Mesothelial cell of epicardium (in vitro differentiated cells): ENCODE measurements around the gene MGAT4A. TPM values are rescaled to one million over a fixed set of nuclear protein-coding genes. Genes with fewer than 3 reads are reported as not detected.

Experiments used
- DNase-seq, 2 experiments: peaks; one replicate each; pipeline ENCODE4 v3.0.0; 2021; ENCODE audit warnings: low spot score in 2 of 2; ENCODE audit not compliant: unreplicated experiment in 2 of 2
- H3K27ac Mint-ChIP-seq: 2 replicates; pipeline ENCODE4 v1.8.0; 2021; ENCODE audit warnings: mixed read lengths
- H3K27me3 Mint-ChIP-seq: 2 replicates; pipeline ENCODE4 v1.8.0; 2021; ENCODE audit warnings: low read depth, mixed read lengths
- H3K36me3 Mint-ChIP-seq: 2 replicates; pipeline ENCODE4 v1.8.0; 2021; ENCODE audit warnings: mixed read lengths
- H3K4me1 Mint-ChIP-seq: 2 replicates; pipeline ENCODE4 v1.8.0; 2021; ENCODE audit warnings: mixed read lengths
- H3K4me3 Mint-ChIP-seq: 2 replicates; pipeline ENCODE4 v1.8.0; 2021; ENCODE audit warnings: mild to moderate bottlenecking, moderate library complexity, mixed read lengths
- H3K9me3 Mint-ChIP-seq: 2 replicates; pipeline ENCODE4 v1.8.0; 2021; ENCODE audit warnings: mixed read lengths
- total RNA-seq: library from RNA; stranded (reverse); gene quantifications from 3 replicates; pipeline ENCODE4 v1.2.1, GENCODE V29; 2021
- TF ChIP-seq, protein P1 (sequence below): fragments of 200-600 bp; sonication (generic); IDR thresholded peaks from one replicate; pipeline ENCODE4 v1.5.0; 2021; ENCODE audit warnings: antibody characterized with exemption; ENCODE audit not compliant: unreplicated experiment

The MGAT4A gene
- total RNA-seq, 1 donor from 2014 or later, result 15.0 TPM

DNA sequence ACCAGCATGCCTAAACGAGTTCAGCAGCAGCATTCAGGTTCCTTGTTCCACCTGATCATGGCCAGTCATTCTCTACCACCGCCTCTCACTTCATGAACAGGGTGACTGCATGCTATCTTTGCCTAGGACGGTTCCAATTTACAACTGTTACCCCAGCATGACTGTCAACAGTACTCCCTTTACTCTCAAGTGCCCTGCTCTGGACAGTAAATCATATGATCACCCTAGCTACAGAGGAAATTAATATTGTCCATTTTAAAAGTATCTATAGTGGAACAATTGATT lies 25.7 kb downstream of the MGAT4A start:
- Mint-ChIP-seq H3K27ac (no peak overlapping the region), H3K9me3 (no peaks in the 10 kb centered on the region), H3K27me3 (peaks cover 11% of the 10 kb centered on the region), H3K4me3 (no peak overlapping the region), H3K36me3 (no peaks in the 10 kb centered on the region), H3K4me1 (peaks cover 12% of the 10 kb centered on the region)
- TF ChIP-seq, protein P1, sequence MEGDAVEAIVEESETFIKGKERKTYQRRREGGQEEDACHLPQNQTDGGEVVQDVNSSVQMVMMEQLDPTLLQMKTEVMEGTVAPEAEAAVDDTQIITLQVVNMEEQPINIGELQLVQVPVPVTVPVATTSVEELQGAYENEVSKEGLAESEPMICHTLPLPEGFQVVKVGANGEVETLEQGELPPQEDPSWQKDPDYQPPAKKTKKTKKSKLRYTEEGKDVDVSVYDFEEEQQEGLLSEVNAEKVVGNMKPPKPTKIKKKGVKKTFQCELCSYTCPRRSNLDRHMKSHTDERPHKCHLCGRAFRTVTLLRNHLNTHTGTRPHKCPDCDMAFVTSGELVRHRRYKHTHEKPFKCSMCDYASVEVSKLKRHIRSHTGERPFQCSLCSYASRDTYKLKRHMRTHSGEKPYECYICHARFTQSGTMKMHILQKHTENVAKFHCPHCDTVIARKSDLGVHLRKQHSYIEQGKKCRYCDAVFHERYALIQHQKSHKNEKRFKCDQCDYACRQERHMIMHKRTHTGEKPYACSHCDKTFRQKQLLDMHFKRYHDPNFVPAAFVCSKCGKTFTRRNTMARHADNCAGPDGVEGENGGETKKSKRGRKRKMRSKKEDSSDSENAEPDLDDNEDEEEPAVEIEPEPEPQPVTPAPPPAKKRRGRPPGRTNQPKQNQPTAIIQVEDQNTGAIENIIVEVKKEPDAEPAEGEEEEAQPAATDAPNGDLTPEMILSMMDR, result no peak
- no peak for DNase-seq

- H3K27ac Mint-ChIP-seq, result no peak overlapping the region
- no peak for DNase-seq
- TF ChIP-seq, protein P1, result no peak
- no peaks in the 10 kb centered on the region for H3K9me3 Mint-ChIP-seq
- H3K36me3 Mint-ChIP-seq, result no peaks in the 10 kb centered on the region
- H3K4me3 Mint-ChIP-seq, result no peak overlapping the region
- H3K27me3 Mint-ChIP-seq, result peaks cover 8% of the 10 kb centered on the region
- peaks cover 12% of the 10 kb centered on the region for H3K4me1 Mint-ChIP-seq
Measured at GRCh38 chr2:98704499-98705332, 26.2 kb downstream of the MGAT4A start.

DNA sequence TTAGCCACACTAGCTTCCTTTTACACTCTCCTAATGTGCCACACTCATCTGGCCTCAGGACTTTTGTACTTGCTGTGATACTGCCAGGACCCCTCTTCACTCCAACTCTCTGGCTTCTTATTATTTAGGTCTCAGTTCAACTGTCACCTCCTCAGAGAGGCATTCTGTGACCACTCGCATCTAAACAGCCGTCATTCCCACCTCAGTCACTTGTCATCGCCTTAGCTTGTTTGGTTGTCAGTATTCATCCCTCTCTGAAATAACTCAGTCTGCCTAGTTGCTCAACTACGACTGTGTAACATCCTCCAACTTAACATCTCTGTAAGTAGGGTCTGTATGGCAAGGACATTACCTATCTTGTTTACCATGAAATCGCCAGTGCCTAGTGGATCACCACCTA lies 27.2 kb downstream of the MGAT4A start:
- TF ChIP-seq, protein P1, result no peak
- Mint-ChIP-seq H3K4me1 (peaks cover 12% of the 10 kb centered on the region), H3K36me3 (no peaks in the 10 kb centered on the region), H3K9me3 (no peaks in the 10 kb centered on the region), H3K4me3 (no peak overlapping the region), H3K27ac (peak overlapping the region; percentile 86), H3K27me3 (peaks cover 2% of the 10 kb centered on the region)
- no peak for DNase-seq

DNA sequence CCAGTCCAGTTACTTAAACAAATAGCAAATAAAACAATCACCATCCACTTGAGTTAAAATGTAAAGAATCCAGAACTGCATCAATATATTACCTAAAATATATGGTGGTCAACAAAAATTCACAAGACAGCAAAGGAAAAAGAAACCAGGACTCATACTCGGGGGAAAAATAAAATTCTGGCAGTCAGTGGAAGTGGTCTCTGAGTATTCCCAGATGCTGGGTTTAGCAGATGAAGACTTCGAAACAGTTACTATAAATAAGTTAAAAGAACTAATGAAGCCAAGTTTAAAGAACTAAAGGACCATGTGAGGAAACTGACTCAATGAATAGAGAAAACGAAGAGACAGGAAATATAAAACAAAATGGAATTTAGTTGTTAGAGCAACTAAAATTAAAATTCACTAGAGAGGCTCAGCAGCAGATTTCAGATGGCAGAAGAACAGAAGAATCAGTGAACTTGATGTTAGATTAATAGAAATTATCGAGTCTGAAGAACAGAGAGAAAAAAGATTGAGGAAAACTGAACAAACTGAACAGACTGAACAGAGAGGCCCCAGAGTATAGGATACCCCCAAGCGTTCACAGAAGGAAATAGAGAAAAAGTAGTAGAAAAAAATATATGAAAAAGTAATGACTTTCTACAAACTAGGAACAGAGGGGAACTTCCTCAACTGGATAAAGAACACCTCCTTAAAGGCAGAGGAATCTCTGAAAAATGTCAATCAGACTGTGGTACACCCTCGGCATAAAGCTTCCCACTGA lies 27.9 kb downstream of the MGAT4A start:
- peak overlapping the region; percentile 24 for H3K4me3 Mint-ChIP-seq
- DNase-seq, result no peak
- peaks cover 2% of the 10 kb centered on the region for H3K27me3 Mint-ChIP-seq
- peaks cover 12% of the 10 kb centered on the region for H3K4me1 Mint-ChIP-seq
- no peaks in the 10 kb centered on the region for H3K36me3 Mint-ChIP-seq
- H3K9me3 Mint-ChIP-seq, result no peaks in the 10 kb centered on the region
- TF ChIP-seq, protein P1, result no peak
- peak overlapping the region; percentile 86 for H3K27ac Mint-ChIP-seq

- Mint-ChIP-seq H3K36me3 (no peaks in the 10 kb centered on the region), H3K4me1 (peaks cover 12% of the 10 kb centered on the region), H3K27me3 (no peaks in the 10 kb centered on the region), H3K9me3 (no peaks in the 10 kb centered on the region), H3K27ac (peak overlapping the region; percentile 86), H3K4me3 (peak overlapping the region; percentile 24)
- no peak for DNase-seq
- TF ChIP-seq, protein P1, result no peak
Measured at GRCh38 chr2:98702127-98702802, 28.7 kb downstream of the MGAT4A start.
